GM19395 (cell line): ENCODE measurements around the gene ERC2.

Experiments used
- ATAC-seq: cut with Tn5 transposase; IDR thresholded peaks from one replicate; pipeline ENCODE4 v1.9.1; 2021; ENCODE audit warnings: mild to moderate bottlenecking, moderate library complexity; ENCODE audit not compliant: unreplicated experiment

ERC2 gene

DNA sequence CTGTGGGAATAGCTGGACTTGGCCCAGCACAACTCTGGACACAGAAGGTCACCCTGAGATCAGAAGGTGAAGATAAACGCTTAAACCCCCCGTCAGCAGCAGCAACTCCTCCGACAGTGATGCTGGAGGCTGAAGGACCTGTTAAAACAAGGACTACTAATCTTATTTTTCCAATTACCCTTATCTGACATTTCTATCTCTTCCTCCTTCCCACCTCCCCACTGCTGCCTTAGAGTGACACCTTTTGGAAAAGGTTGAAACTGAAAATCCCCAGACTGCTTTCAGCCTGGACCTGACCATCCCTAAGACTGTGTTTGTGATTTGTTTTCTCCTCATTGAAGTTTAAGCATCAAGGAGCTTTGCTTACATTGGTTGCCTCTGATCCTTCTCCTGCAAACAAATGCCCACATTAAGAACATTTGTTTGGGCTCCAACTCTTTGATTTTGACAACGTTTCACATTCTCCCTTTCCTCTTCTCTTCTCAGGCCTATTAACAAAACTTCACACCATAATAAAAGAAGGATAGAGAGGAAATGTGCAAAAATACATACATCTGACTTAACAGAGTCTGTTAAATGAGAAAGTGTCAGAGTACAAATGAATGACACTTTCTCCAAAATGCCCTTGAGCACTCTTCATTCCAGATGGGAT lies 570.6 kb downstream of the ERC2 start:
- ATAC-seq, result no peak

DNA sequence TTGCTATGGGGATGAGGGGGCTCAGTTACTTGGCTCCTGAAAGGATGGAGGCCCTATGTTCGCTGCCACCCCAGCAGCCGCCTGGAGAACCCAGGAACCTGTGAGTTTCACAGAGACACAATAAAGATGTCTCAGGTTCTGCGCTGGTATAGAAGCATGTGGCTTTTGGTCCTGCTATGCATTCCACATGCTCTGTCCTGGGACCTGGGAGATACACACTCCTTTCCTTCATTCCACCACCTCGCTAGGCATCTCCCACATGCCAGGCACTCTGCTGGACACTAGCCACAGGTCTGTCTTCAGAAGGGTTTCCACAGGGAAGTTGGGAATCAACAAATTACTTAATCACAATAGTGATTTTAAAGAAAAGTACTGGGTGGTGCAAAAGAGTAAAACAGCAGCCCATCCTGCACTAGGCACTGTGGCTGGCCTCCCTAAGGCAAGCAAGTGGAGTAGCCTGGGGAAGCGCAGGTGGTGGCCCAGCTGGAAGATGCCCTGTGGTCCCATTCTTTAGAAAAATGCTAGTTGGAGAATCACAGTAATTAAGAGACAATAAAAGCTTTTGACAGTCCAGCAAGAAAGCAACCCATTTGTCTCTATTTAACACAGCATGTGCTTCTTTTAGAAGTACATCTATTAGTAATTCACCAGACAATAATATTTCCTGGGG lies 572.2 kb downstream of the ERC2 start:
- no peak for ATAC-seq

DNA sequence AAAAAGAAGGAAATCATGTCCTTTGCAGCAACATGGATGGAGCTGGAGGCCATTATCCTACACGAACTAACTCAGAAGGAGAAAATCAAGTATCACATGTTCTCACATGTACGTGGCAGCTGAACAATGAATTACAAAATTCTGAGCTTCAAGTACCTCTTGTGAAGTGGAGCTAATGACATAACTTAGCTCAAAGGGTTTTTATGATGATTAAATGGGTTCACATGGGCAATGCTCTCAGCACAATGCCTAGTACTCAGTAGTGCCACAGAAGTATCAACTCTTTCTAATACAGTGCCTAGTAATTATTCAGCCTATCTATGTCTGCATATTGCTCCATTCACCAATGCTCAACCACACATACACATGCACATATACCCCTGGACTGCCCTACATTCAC lies 573.7 kb downstream of the ERC2 start:
- ATAC-seq, result no peak

DNA sequence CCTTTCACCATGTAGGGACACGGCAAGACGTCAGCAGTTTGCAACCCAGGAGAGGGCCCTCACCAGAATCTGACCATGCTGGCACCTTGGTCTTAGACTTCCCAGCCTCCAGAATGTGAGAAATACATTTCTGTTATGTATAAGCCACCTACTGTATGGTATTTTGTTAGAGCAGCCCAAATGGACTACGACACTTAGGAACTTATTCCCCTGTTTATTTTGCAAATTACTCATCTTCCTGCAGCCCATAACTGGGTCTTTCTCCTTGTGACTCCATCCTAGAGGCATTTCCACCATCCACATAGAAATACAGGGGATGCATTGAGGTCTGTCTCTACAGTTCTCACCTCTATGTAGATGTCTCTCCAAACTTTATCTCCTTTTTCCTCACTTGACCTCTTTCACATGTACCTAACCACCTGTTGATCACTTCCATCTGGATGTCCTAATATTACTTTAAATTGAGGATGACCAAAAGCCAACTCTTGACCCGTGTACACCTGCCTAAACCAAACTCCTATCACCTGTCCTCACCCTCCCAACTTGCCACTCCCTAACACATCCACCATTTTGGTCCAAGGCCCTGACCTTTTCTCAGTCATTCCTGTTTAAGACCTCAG lies 575.1 kb downstream of the ERC2 start:
- no peak for ATAC-seq

DNA sequence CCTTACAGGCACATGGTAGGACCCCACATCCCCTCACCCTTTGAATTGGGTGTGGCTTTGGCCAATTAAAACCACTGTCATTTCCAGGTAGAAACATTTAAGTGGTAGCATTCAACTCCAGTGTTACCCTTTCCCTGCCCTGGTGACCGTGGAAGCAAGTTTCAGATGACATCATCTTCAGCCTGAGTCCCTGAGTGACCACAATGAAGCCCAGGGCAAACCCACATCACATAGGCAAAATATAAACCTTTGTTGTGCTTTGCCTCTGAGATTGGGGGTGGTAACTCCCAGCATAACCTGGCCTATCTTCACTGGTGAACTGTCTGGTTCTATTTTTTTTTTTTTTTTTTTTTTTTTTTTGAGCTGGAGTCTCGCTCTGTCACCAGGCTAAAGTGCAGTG lies 577.2 kb downstream of the ERC2 start:
- ATAC-seq, result no peak

DNA sequence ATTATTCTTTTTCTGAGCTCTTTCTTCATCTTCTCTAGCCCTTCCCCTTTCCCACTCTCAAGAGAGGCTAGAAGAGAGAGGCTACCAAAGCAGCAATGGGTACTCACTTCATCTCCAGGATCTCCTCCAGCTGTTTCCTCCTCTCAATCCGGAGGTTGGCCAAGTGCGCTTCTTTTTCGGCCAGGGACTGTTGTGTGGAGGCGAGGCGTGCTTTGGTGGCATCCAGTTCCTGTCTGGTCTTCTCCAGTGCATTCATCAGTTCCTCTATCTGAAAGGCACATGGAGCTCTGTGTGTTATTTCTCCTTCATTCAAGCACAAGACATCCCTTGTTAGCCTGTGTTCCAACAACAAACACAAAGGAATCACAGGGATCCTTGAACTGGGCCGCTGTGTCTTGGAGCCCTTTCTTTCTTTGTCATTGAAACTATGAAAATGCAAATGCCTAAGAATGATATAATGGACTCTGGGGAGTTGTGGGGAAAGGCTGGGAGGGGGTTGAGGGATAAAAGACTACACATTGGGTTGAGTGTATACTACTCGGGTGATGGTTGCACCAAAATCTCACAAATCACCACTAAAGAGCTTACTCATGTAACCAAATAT lies 579.9 kb downstream of the ERC2 start:
- no peak for ATAC-seq

DNA sequence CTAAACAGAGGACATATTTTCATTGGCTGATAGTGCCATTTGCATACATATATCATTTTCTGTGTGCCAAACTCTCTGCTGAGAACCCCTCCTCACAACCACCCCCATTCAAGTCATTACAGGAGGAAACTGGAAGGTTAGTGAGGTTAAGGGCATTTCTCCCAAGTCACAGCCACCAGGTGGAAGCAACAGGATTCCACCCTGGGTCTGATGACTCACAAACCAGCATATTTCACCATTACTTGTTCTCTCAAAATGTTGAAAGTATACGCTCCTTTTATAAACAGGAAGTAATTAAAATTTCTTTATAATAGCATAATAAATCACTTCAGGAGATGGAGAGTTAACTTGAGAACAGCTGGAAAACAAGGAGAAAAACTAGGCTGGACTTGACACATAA lies 582.5 kb downstream of the ERC2 start:
- no peak for ATAC-seq

DNA sequence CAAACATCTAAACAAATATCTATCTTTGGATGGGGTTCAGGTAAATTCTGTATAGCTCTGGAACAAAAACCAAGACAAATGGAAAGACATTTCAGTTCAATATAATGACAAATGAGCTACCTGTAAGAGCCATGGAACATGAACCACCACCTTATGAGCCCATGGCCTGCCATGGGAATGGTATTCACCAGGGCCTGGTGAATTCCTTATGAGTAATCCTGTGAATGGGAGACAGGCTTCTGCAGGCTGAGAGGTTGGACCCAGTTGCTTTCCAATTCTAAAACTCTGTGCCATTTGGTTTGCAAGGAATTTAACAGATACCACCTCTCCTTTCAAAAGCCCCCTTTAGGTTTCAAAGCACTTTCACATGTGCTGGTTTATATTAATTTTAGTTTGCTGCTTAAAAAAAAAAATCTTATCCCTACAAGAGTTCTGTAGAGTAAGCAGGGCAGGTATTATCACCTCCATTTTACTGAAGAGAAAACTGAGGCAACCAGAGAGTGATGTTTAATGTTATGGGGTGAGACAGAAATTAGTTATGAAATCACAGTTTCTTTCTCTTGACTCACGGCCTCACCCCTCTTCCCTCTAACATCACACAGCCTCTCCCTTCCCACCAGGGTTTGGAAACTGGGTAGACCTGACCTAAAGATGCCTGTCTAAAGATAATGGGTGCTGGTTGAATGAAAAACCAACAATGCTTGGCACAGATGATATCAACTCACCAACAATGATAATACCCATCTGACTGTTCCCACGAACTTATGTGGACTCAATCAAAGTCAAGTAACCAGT lies 583.6 kb downstream of the ERC2 start:
- ATAC-seq, result no peak

DNA sequence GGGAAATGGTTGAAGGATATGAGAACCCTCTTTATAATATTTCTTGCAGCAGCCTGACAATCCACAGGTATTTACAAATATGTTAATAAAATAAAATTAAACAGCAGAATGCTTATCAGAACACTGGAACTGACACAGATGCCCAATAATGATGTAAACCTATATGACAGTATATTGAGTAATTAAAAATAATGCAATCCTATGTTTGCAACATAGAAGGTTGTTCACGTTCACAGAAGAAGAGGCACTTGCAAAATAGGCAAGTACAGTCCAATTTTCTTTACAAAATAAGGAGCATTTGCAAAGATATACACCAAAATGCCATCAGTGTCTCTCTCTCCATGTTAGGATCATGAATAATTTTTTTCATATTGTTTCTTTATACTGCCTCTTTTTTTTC lies 584.2 kb downstream of the ERC2 start:
- no peak for ATAC-seq

DNA sequence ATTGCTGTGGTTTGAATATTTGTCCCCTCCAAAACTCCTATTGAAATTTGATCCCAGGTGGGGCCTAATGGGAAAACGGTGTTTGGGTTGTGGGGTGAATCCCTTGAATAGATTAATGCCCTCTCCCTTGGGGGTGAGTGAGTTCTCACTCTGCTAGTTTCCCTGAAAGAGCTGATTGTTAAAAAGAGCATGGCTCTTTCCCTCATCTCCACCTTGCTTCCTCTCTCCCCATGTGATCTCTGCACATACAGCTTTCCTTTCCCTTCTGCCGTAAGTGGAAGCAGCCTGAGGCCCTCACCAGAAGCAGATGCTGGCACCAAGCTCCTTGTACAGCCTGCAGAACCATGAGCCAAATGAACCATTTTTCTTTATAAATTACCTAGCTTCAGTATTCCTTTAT lies 586.3 kb downstream of the ERC2 start:
- no peak for ATAC-seq

DNA sequence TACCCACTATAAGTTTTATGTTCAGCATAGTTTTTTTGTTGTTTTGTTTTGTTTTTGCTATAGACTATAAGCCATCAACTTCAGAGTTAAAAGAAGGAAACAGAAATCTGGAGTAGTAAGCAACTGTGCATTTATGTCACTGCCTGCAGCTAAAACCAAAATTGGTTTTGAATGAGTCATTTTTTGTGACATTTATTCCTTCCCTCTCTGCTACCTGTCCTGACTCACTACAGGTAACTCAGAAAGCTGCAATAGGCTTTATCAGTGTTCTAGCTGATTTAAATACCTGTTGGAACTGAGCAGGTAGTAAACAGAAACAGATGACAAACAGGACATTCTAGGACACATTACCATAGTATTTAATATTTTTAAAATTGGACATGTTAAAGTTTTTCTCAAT lies 587.9 kb downstream of the ERC2 start:
- no peak for ATAC-seq

DNA sequence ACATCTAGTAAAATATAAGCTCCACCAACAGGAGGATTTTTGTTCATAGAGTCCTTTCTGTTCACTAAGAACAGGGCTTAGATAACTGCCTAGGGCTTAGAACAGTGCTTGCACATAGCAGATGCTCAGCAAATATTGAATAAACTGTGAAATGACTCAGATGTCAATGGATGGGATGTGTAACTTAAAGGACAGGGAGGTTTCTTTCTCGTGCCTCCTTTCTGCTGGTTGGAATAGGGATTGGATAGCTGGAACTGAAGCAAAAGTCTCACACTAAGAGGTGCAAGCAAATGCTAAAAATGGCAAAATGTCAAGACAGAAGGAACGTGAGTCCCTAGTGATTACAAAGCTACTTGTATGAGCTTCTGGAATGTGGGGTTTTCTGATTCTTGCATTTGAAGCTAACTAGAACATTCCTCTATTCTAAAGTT lies 588.4 kb downstream of the ERC2 start:
- ATAC-seq, result no peak

DNA sequence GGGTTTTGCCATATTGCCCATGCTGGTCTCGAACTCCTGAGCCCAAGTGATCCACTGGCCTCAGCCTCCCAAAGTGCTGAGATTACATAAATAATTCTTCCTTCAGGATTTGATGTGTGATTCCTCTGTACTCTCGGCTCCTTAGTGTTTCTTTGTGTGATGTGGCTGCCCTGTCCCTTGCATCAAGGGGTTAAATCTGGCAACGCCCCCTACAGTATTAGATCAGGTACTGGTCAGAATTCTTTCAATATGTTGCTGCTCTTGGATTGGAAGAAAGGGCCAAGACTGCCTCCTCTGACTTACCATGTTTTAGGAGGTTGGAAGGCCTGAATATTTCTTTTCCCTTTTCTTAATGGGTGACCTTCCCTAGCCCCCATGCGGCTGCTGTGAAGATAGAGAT lies 590.6 kb downstream of the ERC2 start:
- ATAC-seq, result no peak

DNA sequence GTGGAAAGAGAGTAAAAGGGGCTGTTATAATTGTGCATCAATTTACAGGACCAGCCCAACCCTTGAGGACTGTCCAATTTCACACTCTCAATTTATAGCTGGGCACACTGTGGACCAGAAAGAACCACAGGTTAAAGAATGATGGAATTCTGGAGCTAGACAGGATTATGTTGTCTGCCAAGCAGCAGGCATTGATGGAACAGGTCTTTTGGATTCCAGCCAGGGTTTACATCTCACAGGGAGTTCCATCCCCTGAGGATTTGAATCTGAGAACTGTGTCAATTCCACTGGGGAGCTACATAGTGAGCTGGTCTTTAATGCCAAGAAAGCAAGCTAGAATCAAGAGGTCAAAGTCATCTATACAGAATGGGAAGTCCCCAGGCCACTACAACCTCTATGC lies 591.7 kb downstream of the ERC2 start:
- ATAC-seq, result no peak

DNA sequence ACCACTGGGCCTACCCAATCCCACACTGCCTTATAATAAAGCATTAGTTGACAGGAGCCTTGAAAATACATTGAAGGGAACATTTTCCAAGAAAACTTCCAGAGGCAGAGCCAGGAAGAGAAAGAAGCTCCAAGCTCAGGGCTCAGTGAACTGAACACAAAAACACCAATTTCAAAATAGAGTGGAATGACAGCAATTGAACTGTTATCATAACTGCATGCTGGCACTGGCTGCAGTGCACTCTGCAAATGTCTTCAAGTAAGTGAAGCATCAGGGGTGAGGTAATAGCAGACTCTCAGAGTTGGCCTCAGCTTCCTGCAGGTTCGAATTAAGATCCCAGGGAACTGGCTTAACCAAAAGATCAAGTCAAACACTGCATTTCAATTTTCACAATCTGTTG lies 593.2 kb downstream of the ERC2 start:
- ATAC-seq, result no peak

DNA sequence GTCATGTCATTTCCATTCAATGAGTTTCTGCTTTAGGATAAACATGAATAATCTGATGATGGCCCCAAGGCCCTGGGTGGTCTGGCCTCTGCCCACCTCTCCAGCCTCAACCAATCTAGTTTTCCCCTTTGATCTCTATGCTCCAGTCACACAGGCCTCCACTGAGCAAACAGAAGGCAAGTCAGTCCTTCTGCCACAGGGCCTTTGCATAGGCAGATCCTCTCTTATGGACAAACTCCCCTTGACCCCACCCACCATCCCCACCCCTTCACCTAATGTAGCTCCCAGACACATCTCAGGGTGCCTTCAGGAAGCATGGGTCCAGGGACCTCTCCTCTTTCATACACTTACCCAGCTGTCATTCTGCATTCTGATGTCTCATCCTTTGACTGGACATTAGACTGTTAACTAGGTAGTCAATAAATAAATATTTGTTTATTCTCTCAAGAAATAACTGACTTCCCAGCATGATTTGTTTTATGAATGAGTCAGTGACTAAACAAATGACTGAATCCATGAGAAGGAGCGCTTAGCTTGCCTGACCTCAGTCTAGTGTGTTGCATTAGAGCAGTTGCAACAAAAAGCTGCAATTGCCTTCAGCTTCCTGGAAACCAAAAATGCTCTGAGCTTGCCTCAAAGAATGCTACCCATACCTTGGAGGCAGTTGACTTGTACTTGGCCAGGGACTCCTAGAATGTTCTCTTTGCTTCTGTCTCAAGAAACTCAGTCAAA lies 594.6 kb downstream of the ERC2 start:
- ATAC-seq, result no peak

DNA sequence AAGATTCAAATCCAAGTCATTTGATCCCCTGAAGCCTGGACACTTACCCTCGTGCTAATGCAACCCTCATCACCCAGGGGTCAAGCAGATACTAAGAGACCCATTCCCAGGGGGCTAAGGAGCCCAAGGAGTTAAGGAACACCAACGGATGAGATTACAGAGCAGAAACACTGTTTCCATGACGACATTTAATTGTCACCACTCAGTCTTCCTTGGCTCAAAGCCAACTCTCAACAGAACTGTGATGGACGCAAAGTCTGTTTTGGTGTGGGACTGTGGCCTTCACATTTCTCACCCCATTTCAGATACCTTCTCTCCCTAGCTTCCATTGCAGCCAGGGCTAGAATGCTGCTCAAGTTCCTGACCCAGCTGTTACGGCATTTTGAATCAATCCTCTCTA lies 597.7 kb downstream of the ERC2 start:
- no peak for ATAC-seq

DNA sequence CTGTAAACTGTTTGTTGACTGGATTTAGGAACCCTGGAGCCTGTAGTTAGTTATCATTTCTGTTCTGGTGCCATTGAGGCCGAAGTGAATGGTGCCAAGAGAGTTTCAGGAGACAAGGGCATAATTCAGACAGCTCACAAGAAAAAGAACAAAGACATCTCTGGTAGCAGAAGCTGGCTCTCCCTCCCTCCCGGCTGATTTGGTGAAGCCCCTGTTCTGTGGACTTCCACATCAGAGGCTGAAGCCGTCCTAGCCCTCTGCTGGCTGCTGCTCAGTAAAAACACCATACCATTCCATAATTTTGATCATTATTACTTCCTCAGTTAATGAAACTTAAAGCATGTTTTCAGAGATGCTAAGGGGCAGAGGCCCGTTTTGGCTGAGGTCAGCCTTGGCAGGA lies 599.9 kb downstream of the ERC2 start:
- no peak for ATAC-seq

DNA sequence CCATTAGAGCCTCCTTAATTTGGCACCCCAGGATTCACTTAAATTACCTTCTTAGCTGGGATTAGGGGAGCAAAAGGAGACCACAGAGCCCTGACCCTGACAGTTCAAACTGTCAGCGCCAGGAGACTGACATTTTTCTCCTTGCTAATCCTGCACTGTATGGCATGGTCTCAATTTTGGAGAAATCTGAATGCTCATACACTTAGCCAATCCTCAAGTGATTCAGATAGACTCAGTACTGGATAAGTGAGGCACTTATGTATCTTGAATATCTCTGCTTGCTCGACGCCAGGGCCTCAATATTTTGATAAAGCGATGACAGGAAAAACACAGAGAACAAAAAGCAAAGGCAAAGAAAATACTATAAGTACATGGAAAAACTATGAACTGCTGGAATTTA lies 605.2 kb downstream of the ERC2 start:
- ATAC-seq, result no peak

DNA sequence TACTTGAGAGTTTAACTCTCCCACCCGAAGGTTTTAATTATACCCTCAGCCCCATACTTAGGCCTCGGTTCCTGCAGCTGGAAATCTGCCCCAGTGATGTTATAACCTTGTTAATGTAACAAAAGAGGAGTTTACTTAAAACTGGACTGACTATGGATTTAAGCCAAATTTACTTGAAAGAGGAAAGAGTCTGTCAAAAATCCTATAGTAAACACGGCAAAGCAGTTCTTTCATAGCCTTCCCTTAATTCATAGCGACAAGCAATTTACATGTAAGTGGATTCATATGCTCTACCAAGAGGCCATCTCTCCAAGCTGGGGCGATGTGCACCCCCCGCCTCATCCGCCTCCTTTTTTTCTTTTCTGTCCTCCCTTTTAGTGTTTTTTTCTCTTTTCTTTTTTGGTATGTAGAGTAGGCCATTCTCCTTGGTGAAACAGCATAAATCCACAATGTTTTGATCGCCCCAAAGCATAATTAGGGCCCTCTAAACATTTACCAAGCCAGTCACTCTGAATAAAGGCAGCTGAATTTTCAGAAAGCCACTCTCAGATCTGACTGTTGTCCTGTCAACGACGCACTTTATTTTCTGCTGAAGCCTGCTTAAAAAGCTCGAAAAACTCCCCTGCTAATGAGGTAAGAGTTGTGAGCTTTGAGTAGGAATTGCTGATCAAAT lies 608.1 kb downstream of the ERC2 start:
- ATAC-seq, result no peak
